HUES6 (cell line): ENCODE measurements around the gene RTL9.
A peak's percentile ranks its signal among the peaks of the same experiment; 100 is the strongest.

Experiments
- H3K27ac ChIP-seq: 2 replicates; pipeline ENCODE4 v1.7.0; 2013; ENCODE audit warnings: low read depth, mild to moderate bottlenecking, low read length, inconsistent platforms
- H3K27me3 ChIP-seq: 2 replicates; pipeline ENCODE4 v1.6.1; 2013; ENCODE audit warnings: low read length; ENCODE audit not compliant: control insufficient read depth, insufficient read depth
- H3K36me3 ChIP-seq: 2 replicates; pipeline ENCODE4 v1.6.1; 2013; ENCODE audit warnings: low read length; ENCODE audit not compliant: control insufficient read depth, insufficient read depth
- H3K4me1 ChIP-seq: 2 replicates; pipeline ENCODE4 v1.6.1; 2013; ENCODE audit warnings: low read length; ENCODE audit not compliant: control insufficient read depth, insufficient read depth
- H3K4me3 ChIP-seq: 2 replicates; pipeline ENCODE4 v1.5.1; 2013; ENCODE audit warnings: low read depth, low read length
- H3K9ac ChIP-seq: one replicate; pipeline ENCODE4 v1.6.1; 2013; ENCODE audit warnings: mild to moderate bottlenecking, low read length
- H3K9me3 ChIP-seq: 2 replicates; pipeline ENCODE4 v1.6.1; 2013; ENCODE audit warnings: low read depth, low read length; ENCODE audit not compliant: control insufficient read depth, insufficient read depth

Gene RTL9

DNA sequence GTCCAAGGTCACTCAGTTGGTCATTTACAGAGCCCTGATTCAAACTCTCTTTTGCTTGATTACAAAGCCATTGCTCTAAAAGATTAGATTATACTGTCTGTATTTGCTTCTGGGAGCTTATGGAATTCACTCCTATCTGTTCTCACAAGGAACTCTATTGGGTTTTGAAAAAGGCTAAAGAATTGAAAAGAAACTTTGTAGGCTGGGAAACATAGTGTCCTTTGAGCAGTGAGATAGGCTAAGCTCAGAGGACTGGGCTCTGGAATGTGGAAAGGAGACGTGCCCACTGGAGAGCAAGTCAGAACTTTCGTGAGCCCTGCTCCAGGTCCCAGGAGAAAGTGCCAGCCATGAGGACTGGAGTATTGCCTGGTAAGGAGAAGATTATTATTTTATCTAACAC is at the start of gene RTL9:
Gene RTL9, plus strand, starts transcription at position 301 of the 400 bp plus-strand sequence. CDS start 91,770 bp downstream, outside the sequence.
- Histone ChIP-seq H3K4me1 (no peaks in the 10 kb centered on the region), H3K4me3 (no peak within 1 kb of the TSS), H3K27ac (no peak within 1 kb of the TSS), H3K27me3 (peaks cover 25% of the 10 kb centered on the region; the same call in 1 of the 2 replicates), H3K36me3 (no peaks in the 10 kb centered on the region), H3K9me3 (no peaks in the 10 kb centered on the region), H3K9ac (no peak within 1 kb of the TSS)

DNA sequence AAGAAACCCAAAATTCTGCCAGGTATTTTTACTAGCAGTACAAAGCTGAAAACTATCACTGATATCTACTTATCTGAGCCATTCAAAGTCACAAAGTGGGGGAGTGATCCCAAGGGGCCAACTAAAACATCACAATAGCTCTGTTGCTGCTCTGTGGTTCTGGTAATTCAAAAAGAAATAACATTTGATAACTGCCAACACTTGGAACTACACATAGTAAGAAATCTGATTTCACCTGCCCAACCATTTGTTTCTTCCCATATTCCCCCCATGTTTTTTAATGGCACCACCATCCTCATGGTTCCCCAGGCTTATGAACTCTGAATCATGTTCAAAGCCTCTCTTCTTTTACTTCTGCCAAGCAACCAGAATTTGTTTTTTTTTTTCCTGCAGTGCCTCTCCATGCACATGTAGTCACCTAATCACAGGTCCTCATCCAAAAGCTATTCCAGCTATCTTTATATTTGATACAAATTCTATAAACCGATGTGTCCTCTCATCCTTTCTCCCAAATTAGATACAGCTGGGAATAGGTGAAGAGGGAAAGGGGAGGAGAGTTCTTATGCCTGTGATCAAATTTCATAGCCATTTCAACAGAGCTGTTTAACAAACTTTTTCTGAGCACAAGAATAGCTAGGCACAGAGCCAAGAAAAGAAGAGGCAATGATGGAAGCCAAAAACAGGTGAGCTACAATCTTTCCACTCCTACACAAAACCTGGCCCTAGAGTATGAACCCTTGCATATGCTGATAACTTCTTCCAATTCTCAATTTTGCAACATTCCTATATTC is 48.5 kb upstream of the RTL9 start:
- Histone ChIP-seq H3K27ac (no peak overlapping the region), H3K4me1 (peaks cover 34% of the 10 kb centered on the region), H3K27me3 (no peaks in the 10 kb centered on the region; the same call in 1 of the 2 replicates)

DNA sequence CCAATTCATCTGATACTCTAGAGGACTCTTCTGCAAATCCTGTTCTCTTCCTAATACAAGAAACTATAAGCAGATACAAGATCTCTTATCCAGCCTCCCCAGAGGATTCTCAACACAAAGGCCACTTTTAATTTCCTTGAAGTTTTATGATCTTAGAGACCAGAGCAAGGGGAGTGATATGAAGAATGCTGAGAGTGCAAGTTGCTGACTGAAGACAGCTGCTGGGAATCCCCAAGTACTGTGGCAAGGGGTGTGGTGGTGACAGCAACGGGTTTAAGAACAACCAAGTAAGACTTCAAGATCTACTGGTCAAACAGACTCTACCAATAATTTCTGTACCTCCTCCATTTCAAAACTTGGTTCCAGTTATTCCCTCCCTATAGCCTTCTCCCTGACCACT is 47.8 kb upstream of the RTL9 start:
- H3K9ac ChIP-seq, result no peak overlapping the region
- H3K4me1 ChIP-seq, result peaks cover 39% of the 10 kb centered on the region
- H3K27me3 ChIP-seq, result no peaks in the 10 kb centered on the region; the same call in 1 of the 2 replicates
- no peak overlapping the region for H3K4me3 ChIP-seq
- H3K36me3 ChIP-seq, result no peaks in the 10 kb centered on the region
- no peaks in the 10 kb centered on the region for H3K9me3 ChIP-seq
- no peak overlapping the region for H3K27ac ChIP-seq

More for the DNA sequence above, 48.5 kb upstream of the RTL9 start:
- Histone ChIP-seq H3K9ac (no peak overlapping the region), H3K9me3 (no peaks in the 10 kb centered on the region), H3K36me3 (no peaks in the 10 kb centered on the region), H3K4me3 (no peak overlapping the region)

DNA sequence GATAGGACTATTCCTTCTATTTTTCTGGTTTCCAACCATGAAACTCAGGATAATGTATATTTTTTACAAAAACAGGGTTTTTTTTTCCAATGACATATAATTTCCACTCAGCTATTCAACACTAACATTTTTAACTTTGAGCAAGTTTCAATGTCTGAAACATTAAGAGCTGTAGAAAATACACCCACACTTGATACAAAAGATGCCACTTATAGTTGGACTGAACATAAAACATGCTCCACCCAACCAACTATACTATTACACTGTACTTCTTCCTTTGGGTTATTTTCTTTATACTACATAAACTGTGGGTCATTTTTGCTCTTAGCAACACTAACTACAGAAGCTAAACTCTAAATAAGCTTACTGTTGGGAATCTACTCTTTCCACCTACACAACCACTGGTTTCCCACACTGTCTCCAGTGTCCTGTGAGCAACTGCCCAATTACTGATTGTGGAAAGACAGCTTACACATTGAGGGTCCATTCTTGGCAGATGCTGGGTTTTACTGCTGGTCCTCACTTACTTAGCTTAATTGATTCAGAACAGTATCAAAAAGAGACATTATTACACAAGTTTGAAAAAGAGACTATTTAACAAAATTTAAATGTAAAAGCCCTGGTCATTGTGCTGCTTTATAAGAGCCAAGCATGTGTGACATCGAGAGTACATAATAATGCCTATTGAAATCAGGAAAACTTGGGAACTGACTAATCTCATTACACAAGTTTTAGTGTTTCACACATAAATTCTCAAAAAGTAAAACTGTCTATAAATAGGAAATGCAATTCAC is 47.0 kb upstream of the RTL9 start:
- H3K27ac ChIP-seq, result no peak overlapping the region
- H3K36me3 ChIP-seq, result no peaks in the 10 kb centered on the region
- H3K9ac ChIP-seq, result no peak overlapping the region
- peaks cover 46% of the 10 kb centered on the region for H3K4me1 ChIP-seq
- H3K9me3 ChIP-seq, result no peaks in the 10 kb centered on the region
- no peaks in the 10 kb centered on the region; the same call in 1 of the 2 replicates for H3K27me3 ChIP-seq
- H3K4me3 ChIP-seq, result no peak overlapping the region

DNA sequence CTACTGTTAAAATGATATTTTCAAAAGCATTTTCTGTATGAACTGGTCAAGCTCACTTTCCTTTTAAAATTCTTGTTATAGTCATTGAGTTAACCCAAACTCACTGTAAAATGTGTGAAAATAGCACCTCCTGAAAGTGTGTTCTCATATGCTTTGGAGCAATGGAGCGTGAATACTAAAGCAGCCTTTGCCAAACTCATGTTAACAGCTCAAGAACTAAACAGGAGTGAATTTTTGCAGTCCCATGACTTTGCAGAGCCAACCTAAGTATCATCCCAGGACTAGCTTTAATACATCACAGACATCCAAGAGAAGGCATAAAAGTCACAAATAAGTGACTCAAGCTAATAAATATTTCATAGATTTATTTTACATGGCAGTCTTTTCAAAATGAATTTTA is 43.1 kb upstream of the RTL9 start:
- 0 out of 2 replicates have a peak overlapping the region, but pooled peaks have one; percentile 32 for H3K4me3 ChIP-seq
- H3K4me1 ChIP-seq, result peaks cover 60% of the 10 kb centered on the region

DNA sequence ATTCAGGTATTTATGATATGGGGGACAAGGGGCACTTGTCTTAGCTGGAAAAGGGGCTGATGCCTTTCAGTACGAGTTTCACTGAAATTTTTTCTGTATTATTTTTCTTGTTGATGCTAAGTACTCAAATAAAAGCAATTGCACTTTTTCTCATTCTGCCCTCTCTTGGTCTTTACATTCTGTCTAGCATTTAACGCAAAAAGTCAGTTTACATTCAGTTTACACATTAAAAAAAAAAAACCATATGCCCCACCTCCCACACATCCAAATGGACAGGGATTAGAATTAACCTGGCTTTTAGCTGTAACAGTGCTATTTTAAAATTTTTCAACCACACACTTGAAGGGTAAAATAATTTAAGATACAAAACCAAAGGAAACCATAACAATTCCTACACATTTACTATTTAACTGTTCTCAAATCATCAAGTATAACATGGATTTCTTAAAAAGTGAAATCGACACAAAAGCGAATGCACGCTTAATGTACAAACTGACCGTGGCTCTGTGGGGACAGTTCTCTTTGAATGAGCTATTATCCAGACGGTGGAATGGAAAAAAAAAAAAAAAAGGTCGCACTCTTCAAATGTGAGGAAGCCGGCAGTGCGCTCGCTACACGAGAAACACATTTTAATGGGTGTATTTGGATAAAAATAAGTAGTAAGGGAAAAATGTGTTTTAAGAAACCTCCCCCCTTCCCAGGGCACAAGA is 42.1 kb upstream of the RTL9 start:
- Histone ChIP-seq H3K36me3 (no peaks in the 10 kb centered on the region), H3K27ac (no peak overlapping the region), H3K27me3 (peaks cover 18% of the 10 kb centered on the region), H3K4me3 (peak overlapping the region; percentile 98), H3K4me1 (peaks cover 65% of the 10 kb centered on the region), H3K9ac (peak overlapping the region; percentile 96), H3K9me3 (no peaks in the 10 kb centered on the region)

More for the DNA sequence above, 43.1 kb upstream of the RTL9 start:
- H3K27me3 ChIP-seq, result peaks cover 17% of the 10 kb centered on the region
- no peak overlapping the region for H3K9ac ChIP-seq
- H3K36me3 ChIP-seq, result no peaks in the 10 kb centered on the region
- no peaks in the 10 kb centered on the region for H3K9me3 ChIP-seq
- no peak overlapping the region for H3K27ac ChIP-seq

DNA sequence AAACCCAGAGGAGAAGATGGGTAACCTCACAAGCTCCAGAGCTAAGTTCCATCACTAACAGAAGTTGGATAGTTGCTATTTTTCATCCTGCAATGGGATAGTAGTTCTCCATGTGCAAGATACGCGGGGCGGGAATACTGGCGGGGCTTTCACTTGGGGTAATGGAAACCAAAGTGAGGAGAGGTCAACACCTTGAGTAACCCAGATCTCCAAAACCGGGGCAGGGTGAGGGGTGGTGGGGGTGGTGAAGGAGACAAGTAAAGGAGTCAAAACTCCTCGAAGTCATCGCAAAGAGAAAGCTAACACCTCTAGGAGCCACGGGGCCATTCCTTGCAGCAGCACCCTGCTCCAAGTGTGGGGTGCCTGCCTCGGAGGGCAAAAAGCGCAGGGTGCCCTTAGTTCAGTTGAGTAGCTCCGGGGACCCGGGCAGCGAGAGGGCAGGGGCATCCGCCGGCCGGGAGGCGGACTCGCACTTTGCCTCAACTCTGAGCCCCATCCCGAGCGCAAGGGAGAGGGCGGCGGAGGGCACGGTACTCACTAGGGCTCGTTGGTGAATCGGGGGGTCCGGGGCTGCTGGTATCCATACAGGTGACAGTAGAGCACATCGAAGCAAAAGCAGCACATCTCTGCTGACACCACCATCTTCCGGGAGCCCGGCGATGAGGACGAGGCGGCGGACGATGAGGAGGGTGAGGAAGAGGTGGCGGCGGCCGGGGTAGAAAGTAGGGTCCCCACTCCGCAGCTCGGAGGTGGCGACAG is 41.4 kb upstream of the RTL9 start:
- H3K27me3 ChIP-seq, result peaks cover 18% of the 10 kb centered on the region
- H3K36me3 ChIP-seq, result no peaks in the 10 kb centered on the region
- H3K4me1 ChIP-seq, result peaks cover 71% of the 10 kb centered on the region
- H3K9ac ChIP-seq, result peak overlapping the region; percentile 96
- H3K4me3 ChIP-seq, result peak overlapping the region; percentile 98
- H3K27ac ChIP-seq, result peak overlapping the region; percentile 92
- H3K9me3 ChIP-seq, result no peaks in the 10 kb centered on the region

DNA sequence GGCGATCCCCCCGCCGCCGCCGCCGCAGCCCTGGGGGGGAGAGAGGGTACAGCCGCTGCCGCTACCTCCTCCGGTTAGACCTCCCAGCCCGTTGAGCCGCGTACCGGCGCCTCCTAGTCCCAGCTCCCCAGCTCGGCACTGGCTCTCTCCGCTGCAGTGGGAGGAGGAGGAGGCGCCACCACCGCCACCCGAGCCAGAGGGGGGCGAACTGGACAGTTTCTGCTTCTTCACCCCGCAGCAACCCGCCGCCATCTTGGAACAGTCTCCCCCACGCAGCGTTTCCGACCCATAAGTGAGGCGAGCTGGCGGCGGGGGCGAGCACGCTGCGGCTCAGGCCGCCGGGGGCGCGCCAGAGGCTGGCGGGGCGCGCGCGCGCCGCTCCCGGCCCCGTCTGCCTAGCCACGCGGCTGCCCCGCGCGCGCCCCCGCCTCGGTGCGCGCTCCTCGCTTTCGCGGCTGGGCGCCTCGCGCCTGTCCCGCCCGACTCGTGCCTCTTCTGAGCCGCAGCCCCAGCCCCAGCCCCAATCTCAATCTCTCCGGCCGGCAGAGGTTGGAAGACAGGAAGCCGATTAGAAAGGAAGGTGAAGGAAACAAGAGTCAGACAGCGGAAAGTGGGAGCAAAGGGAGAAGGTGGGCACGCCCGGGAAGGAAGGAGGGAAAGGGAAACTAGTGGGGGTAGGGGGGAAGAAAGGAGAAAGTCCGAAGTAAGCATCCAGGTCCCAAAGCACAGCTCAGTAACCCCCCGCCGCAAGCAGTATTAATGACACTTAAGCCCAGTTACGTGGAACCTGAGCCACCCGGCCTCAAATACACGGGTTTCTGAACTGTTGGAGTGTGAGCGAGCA is 40.6 kb upstream of the RTL9 start, which contains the start of gene AMMECR1:
Gene AMMECR1, minus strand, starts transcription at position 266 of the 844 bp plus-strand sequence. Its CDS starts 14 bp downstream, at position 252.
- H3K27me3 ChIP-seq, result peaks cover 22% of the 10 kb centered on the region
- peak within 1 kb of the TSS; percentile 92 for H3K27ac ChIP-seq
- H3K9ac ChIP-seq, result peak within 1 kb of the TSS; percentile 96
- H3K36me3 ChIP-seq, result no peaks in the 10 kb centered on the region
- H3K4me1 ChIP-seq, result peaks cover 69% of the 10 kb centered on the region
- peak within 1 kb of the TSS; percentile 98 for H3K4me3 ChIP-seq
- no peaks in the 10 kb centered on the region for H3K9me3 ChIP-seq

DNA sequence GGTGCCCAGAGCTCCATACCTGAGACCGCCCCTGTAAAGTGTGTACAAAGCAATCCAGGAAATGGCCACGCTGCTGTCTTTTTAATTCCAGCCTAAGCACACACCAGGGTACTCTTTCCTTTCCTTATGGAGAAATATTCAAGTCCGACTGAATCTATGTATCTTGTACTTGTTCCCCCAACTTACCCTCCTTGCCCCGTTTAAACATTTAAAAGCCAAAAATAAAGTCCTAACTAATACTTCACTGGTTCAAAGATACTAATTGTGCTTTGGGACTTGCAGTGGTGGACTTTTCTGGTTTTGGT is 40.0 kb upstream of the RTL9 start:
- Histone ChIP-seq H3K27ac (peak overlapping the region; percentile 67; the same call in 1 of the 2 replicates), H3K27me3 (peaks cover 22% of the 10 kb centered on the region), H3K9me3 (no peaks in the 10 kb centered on the region), H3K36me3 (no peaks in the 10 kb centered on the region), H3K4me1 (peaks cover 63% of the 10 kb centered on the region), H3K9ac (peak overlapping the region; percentile 86), H3K4me3 (peak overlapping the region; percentile 98)
